ENCODE data around the gene ENAH. TPM values are rescaled to one million over a fixed set of nuclear protein-coding genes. Genes with fewer than 3 reads are reported as not detected.
"Not testable (repeated sequence)": the region's sequence is repeated elsewhere in the genome, so short reads cannot be mapped to it uniquely, and the experiment has no call there.

Gene ENAH
- polyA plus RNA-seq, 3 donors, result 89.0 to 107 (median 103) TPM

GRCh38 chr1:225474986-225475820, 177.7 kb downstream of the ENAH start:
- DNase-seq, result peak; percentile 53

DNA sequence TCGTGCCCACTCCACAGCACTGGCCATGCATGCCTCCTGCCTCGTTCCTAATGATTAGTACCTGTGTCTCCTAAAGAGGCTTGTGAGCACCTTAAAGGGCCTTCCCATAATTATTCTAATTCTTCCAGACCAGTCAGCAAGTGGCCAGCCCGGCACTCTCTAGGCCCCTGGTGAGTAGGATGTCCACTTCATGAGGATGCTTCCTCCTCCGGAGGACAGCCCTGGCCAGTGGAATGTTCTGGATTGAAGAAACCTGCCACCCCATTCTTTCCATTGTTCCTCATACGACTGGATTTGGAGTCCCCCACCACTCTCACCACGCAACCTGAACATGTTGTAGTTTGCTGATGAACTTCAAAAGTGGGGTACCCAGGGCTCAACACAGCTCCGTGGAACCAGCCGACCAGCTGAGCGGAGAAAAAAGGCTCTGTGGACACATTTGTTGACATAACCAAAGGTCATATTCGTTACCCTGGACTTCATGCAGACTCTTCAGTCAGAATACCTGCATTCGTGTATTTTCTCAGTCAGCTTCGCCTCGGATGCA, 178.4 kb downstream of the ENAH start:
- no peak for DNase-seq

DNA sequence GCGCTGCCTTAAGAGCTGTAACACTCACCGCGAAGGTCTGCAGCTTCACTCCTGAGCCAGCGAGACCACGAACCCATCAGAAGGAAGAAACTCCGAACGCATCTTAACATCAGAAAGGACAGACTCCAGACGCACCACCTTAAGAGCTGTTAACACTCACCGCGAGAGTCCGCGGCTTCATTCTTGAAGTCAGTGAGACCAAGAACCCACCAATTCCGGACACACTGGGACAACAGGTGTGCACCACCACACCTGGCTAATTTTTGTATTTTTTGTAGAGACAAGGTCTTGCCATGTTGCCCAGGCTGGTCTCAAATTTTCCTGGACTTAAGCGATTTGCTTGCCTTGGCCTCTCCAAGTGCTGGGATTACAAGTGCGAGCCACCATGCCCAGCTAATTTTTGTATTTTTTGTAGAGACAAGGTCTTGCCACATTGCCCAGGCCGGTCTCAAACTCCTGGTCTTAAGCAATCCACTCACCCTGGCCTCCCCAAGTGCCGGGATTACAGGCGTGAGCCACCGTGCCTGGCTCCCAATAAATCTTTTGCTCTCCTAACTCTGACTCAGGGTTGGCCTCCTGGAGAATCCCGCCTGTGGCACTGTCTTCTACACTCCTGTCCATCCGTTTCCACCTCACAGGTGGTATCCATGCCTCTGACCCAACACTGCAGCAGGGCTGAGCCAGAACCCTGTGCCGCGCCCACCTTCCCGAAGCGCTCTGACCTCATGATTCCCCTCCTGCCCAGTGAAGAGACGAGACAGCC, 179.1 kb downstream of the ENAH start:
- not testable (repeated sequence) for DNase-seq

DNA sequence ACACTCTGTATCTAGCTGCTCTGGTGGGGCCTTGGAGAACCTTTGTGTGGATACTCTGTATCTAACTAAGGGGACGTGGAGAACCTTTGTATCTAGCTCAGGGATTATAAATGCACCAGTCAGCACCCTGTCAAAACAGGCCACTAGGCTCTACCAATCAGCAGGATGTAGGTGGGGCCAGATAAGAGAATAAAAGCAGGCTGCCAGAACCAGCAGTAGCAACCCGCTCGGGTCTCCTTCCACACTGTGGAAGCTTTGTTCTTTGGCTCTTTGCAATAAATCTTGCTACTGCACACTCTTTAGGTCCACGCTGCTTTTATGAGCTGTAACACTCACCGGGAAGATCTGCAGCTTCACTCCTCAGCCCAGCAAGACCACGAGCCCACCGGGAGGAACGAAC, 179.7 kb downstream of the ENAH start:
- DNase-seq, result not testable (repeated sequence)

DNA sequence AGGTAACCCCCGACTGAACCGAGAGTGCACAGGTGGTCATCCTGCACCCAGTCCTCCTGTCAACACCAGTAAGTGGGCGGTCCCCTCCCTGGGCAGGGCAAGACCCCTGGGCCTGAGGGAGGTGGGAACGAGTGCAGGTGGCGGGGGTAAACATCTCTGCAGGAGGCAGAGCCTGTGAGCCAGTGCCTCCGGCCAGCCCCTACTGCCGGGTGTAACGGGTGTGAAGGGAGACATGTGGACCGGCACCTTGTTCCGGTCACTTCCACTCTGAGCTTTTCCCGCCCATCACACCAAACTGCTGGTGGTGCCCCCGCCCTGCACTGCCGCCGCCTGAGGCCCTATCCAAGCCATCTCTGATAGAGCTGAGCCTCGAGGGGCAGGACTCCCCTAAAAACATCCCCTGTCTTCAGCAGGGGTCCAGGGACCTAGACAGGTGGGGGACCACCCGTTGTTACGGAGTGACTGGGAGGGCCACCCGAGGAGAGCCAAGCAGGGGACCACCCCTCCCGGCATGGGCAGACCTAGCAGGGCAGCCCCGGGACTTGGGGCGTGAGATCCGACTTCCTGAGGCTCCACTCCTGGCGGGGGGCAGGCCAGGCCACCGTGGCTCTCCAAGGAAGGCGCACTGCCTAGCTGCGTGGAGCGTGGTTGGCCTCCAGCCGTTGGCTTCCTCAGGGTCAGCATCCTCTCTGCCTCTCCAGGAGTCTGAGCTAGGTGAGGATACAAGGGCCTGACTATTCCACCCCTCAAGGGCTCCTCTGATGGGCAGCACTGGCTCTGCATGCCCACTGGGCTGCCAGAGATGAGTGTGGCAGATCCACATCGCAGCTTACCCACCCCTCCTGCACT, 181.2 kb downstream of the ENAH start:
- DNase-seq, result no peak

DNA sequence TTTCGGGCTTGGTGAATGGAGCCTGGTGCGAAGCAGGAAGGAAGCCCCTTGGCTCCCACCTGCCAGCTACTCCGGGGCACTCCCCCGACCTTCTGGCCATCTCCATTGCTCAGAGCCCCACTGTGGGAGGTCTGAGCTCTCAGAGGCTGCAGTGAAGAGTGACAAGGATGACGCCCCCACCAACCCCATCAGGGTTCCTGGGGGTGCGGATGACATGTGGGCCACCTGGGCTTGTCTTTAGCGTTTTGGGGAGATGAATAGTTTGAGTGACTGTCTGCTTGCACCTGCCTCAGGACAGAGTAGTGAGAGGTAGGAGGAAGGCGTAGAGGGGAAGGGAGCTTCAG, 181.8 kb downstream of the ENAH start:
- DNase-seq, result no peak

GRCh38 chr1:225470211-225471108, 182.5 kb downstream of the ENAH start:
- no peak for DNase-seq

DNA sequence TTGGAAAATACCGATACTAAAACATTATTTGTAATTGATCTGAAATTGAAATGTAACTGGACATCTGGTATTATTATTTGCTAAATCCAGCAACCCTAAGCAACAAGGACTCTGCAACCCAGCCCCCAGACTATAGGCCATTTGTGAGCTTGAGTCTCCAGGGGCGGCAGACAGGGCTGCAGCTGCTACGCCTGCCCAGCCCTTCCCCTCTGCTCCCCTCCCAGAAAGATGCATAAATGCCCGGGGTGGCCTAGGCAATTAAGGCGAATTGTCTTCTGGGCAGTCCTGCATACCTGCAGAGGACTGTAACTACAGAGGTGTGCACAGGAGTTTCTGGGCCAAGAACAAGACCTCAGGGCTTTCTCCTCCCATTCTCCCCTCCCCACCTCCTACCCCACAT, 183.9 kb downstream of the ENAH start:
- no peak for DNase-seq

- no peak for DNase-seq
Observed at GRCh38 chr1:225468270-225469020, 184.5 kb downstream of the ENAH start.

- no peak for DNase-seq
Observed at GRCh38 chr1:225467193-225468020, 185.5 kb downstream of the ENAH start.

- DNase-seq, result no peak
Observed at GRCh38 chr1:225466848-225467192, 186.1 kb downstream of the ENAH start.

DNA sequence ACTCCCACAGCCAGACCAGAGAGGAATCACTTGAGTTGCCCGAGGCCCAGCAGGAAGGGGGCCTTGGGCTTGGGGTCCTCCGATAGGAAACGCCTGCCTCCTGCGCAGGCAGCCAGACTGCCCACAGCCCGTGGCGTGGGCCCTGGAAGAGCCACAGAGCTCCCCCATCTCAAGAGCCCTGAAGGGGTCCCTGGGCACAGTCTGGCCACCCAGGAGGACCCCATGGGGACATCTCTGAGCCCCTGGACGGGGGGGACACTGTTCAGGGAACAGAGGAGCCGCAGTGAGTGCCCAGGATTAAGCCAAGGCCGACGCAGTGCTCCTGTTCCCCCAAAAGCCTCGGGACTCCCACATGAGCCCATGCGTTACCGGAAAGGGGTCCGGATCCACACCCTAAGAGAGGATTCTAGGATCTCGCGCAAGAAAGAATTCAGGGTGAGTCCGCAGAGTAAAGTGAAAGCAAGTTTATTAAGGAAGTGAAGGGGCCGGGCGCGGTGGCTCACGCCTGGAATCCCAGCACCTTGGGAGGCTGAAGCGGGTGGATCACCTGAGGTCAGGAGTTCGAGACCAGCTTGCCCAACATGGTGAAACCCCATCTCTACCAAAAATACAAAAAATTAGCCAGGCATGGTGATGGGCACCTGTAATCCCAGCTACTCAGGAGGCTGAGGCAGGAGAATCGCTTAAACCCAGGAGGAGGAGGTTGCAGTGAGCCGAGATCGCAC, 187.0 kb downstream of the ENAH start:
- no peak for DNase-seq

DNA sequence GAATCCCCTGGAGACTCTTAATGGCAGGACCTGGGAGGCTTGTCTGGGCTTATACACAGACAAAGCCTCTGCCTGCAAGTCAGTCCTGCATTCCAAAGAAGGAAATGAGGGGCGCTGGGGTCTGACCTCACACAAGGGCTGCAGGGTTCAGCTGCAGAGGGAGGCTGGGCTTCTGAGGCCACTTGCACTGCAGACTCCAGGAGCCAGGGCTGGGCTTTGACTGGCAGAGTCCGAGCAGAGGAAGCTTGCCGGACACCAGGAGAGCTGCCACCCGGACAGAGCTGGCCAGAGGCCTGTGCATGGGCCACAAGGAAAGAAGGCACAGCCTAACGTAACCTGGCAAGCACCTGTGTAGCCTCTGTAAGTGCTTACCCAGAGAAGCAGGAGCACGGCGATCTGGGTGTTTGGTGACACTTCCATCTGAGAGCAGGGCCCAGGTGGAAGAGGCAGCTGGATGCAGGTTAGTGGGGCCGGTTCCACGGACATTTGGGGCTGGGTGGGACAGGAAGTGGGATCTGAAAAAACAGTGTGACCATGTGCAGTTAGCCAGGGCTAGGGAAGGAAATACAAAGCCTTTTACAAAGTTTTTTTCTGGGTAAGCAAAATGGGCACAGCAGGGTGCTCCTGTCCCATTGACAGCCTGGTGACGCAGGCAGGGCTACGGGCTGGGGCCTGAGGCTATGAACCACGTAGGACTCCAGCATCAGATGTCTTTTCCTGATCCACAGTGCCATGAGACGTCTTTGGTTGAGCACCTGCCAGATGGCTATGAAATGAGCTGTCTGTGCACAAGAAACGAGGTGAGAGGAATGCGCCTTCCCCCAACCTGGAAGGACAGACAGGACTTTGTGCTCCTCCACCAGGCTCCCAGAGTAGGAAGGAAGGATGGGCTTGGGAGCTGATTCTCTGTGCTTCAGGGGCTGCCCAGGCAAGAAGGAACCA, 187.8 kb downstream of the ENAH start:
- DNase-seq, result no peak

DNA sequence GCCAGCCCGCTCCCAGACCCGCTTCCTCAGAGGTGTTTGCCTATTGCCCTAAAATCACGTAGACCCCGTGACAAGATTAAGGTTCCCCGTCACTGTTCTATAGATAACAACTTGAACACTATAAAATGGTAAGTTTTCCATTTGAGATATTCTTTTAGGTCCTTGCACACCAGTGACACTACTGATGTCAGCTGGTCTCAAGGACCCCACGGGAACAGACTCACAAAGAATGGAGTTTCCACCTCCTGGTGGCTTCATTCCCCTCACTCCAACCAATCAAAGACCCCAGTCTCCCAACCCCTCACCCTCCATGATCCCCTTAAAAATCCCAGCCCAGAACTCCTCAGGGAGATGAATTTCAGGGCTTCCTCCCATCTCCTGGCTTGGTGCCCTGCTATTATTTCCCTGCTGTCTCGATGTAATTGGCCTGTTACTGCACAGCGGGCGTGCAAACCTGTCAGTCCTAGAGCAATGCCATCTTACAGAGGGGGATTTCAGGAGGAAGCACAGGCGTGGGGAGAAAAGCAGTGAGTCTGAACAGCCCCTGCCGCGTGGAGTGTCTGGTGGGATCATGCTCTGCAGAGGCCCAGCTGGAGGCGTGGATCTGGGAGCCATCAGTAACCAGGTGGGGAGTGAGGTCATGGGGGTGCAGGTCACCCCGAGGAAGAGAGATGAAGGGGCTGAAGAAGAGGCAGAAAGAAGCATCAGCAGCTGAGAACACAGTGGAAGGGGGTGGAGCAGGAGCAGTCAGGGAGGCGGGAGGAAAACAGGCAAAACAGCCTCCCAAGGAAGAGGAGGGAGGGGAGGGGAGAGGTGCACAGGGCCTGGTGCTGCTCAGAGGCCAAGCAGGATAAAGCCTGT, 190.0 kb downstream of the ENAH start:
- no peak for DNase-seq

DNA sequence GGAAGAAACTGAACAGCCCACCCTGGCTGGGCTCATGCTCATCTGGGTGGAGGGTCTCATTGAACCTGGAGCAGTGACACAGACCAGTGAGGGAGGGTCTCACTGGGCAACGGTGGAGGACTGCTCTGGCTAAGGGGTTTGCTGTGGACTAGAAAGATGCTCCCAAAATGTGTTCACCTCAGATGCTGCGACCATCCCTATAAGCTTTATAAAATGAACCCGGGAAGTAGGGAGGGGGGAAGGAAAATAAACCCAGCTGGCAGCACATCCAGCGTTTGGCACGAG, 190.6 kb downstream of the ENAH start:
- DNase-seq, result no peak

- no peak for DNase-seq
Observed at GRCh38 chr1:225461533-225462428, 191.1 kb downstream of the ENAH start.

All from renal pelvis (tissue), 4 donors.